ENCODE results near the gene TOGARAM1. TPM values are rescaled to one million over a fixed set of nuclear protein-coding genes. Genes with fewer than 3 reads are reported as not detected.

The TOGARAM1 gene
- total and polyA plus RNA-seq, 12 donors: 3.7 to 25.2 (median 21.8) TPM

DNA sequence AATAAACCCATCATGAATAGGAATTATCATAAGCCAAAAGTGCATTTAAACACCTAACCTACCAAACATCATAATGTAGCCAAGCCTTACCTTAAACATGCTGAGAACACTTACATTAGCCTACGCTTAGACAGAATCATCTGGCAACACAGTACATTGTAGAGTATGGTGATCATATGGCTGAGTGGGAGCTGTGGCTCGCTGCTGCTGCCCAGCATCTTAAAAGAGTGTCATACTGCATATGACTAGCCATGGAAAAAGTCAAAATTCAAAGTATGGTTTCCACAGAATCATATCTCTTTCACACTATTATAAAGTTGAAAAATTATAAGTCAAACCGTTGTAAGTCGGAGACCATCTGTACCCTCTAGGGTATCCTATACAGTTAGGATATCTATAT is 89.9 kb downstream of the TOGARAM1 start:
- DNase-seq (no peak), ATAC-seq (no peak)
- intact Hi-C loops (cut with DNase I): no loop called here
- H3K9me3 ChIP-seq: peaks cover 0 to 12% (median 0%) of the 10 kb centered on the region in 11 donors
- peaks cover 0 to 100% (median 30%) of the 10 kb centered on the region in 9 donors for H3K36me3 ChIP-seq
- WGBS, 2 donors: 95 to 96% methylated on average over 4 of the region's 4 CpGs
- no peak overlapping the region for H3K27ac ChIP-seq
- TF ChIP-seq CTCF (IDR thresholded peaks at IDR 0.05): no peak
- no peaks in the 10 kb centered on the region for H3K4me1 ChIP-seq
- H3K4me3 ChIP-seq: no peak overlapping the region
- H3K27me3 ChIP-seq: no peaks in the 10 kb centered on the region

GRCh38 chr14:45057349-45057748 is 95.4 kb downstream of the TOGARAM1 start:
- peaks cover 0 to 21% (median 0%) of the 10 kb centered on the region in 11 donors for H3K9me3 ChIP-seq
- 95 to 97% methylated on average over 2 of the region's 2 CpGs for WGBS, 2 donors
- H3K4me1 ChIP-seq: no peaks in the 10 kb centered on the region
- peaks cover 0 to 64% (median 27%) of the 10 kb centered on the region in 9 donors for H3K36me3 ChIP-seq
- DNase-seq: no peak
- no peak for TF ChIP-seq CTCF (IDR thresholded peaks at IDR 0.05)
- no peak for ATAC-seq
- H3K27ac ChIP-seq: no peak overlapping the region
- intact Hi-C loops (cut with DNase I): no loop called here
- H3K27me3 ChIP-seq: no peaks in the 10 kb centered on the region
- H3K4me3 ChIP-seq: no peak overlapping the region

GRCh38 chr14:45057881-45058364 is 95.9 kb downstream of the TOGARAM1 start:
- Histone ChIP-seq H3K4me3 (no peak overlapping the region), H3K36me3 (peaks cover 0 to 58% (median 24%) of the 10 kb centered on the region in 9 donors), H3K27ac (no peak overlapping the region), H3K9me3 (peaks cover 0 to 21% (median 0%) of the 10 kb centered on the region in 11 donors), H3K4me1 (no peaks in the 10 kb centered on the region), H3K27me3 (no peaks in the 10 kb centered on the region)
- intact Hi-C loops (cut with DNase I): no loop called here
- TF ChIP-seq CTCF (IDR thresholded peaks at IDR 0.05): no peak
- ATAC-seq (no peak), DNase-seq (no peak)

DNA sequence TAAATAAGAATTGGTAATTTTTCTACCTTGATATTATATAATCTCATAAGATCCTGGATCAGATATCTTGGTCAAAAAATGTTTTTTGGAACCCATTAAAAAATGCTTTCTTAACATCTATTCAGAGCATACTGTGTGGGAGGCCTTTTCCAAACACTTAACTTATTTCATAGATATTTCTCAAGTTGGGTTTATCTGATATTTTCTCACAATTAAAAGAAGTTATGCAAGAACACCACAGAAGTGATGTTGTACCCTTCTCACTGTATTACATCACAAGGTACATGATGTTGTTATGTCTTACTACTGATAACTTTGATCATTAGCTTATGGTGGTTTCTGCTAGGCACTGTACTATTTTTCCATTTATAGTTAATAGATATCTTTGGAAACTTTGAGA is 98.6 kb downstream of the TOGARAM1 start:
- Histone ChIP-seq H3K27me3 (no peaks in the 10 kb centered on the region), H3K36me3 (peaks cover 0 to 32% (median 6%) of the 10 kb centered on the region in 9 donors), H3K4me1 (peaks cover 0 to 11% (median under 1%) of the 10 kb centered on the region in 9 donors), H3K4me3 (no peak overlapping the region), H3K27ac (no peak overlapping the region), H3K9me3 (peaks cover 0 to 21% (median 0%) of the 10 kb centered on the region in 11 donors)
- TF ChIP-seq CTCF (IDR thresholded peaks at IDR 0.05): no peak
- DNase-seq (no peak), ATAC-seq (no peak)
- intact Hi-C loops (cut with DNase I): no loop called here
